B cell (primary cell): ENCODE measurements around the gene OR3A2. TPM values are rescaled to one million over a fixed set of nuclear protein-coding genes. Genes with fewer than 3 reads are reported as not detected.

Source experiments
- polyA plus RNA-seq: library from polyadenylated mRNA; depleted of rRNA; stranded (reverse); fragments of >200 nt; gene quantifications from 2 replicates; pipeline ENCODE4 v1.2.3, GENCODE V29; 2012
- small RNA-seq: library from RNA; depleted of rRNA; stranded (forward); fragments of <200 nt; gene quantifications from one replicate; pipeline ENCODE3, GENCODE V24; 2012; ENCODE audit warnings: low replicate concordance, low read depth; ENCODE audit not compliant: insufficient read length
- total RNA-seq, 2 donors: library from RNA; stranded (reverse); fragments of 120-200 nt in 1 of 2; gene quantifications; 1 replicate in 1 of 2; 2 replicates in 1 of 2; pipeline versions ENCODE4 v1.2.3 to v1.2.4, GENCODE V29; 2013 to 2022

The OR3A2 gene
- total and polyA plus RNA-seq, 2 donors (not counting 1 experiment from before 2014, with no cell fraction given): 0.37 to 1.9 TPM

Small RNA genes lying within 50 kb of the gene (small RNA-seq; reads per million reads assigned to genes)
- gene OR1AC1P: not detected

Other genes starting within 250 kb of the OR3A2 start
- not detected in 2 replicates for gene OR1A2, start 188.8 kb downstream of the OR3A2 start, total RNA-seq
- not detected in 2 replicates for gene OR1A2, start 188.8 kb downstream of the OR3A2 start, polyA plus RNA-seq
- not detected in 2 replicates for gene OR1A1, start 178.6 kb downstream of the OR3A2 start, total RNA-seq
- gene OR1A1, start 178.6 kb downstream of the OR3A2 start, polyA plus RNA-seq: not detected in 2 replicates
- 0.42 and 0.44 TPM in 2 replicates for gene OR3A1, start 87.9 kb downstream of the OR3A2 start, total RNA-seq
- gene OR3A1, start 87.9 kb downstream of the OR3A2 start, polyA plus RNA-seq: 0.73 TPM in 1 of 2 replicates, not detected in the other
- not detected in 2 replicates for gene OR1E1, start 12.1 kb upstream of the OR3A2 start, total RNA-seq
- gene OR1E1, start 12.1 kb upstream of the OR3A2 start, polyA plus RNA-seq: not detected in 2 replicates
- gene OR3A3, start 25.1 kb upstream of the OR3A2 start, total RNA-seq: not detected in 2 replicates
- gene OR3A3, start 25.1 kb upstream of the OR3A2 start, polyA plus RNA-seq: not detected in 2 replicates
- not detected in 2 replicates for gene OR1E2, start 47.5 kb upstream of the OR3A2 start, total RNA-seq
- gene OR1E2, start 47.5 kb upstream of the OR3A2 start, polyA plus RNA-seq: not detected in 2 replicates
- 0.54 TPM in 1 of 2 replicates, not detected in the other for gene SPATA22, start 85.5 kb upstream of the OR3A2 start, total RNA-seq
- gene SPATA22, start 85.5 kb upstream of the OR3A2 start, polyA plus RNA-seq: 0.43 TPM in 1 of 2 replicates, not detected in the other
- not detected in 2 replicates for gene ASPA, start 89.7 kb upstream of the OR3A2 start, total RNA-seq
- gene ASPA, start 89.7 kb upstream of the OR3A2 start, polyA plus RNA-seq: not detected in 2 replicates
- gene TRPV3, start 171.5 kb upstream of the OR3A2 start, total RNA-seq: 17.9 and 18.2 TPM in 2 replicates
- 1.3 and 1.6 TPM in 2 replicates for gene TRPV3, start 171.5 kb upstream of the OR3A2 start, polyA plus RNA-seq
- gene TRPV1, start 223.1 kb upstream of the OR3A2 start, total RNA-seq: 9.3 and 10.2 TPM in 2 replicates
- 5.0 and 5.7 TPM in 2 replicates for gene TRPV1, start 223.1 kb upstream of the OR3A2 start, polyA plus RNA-seq
- gene SHPK, start 249.9 kb upstream of the OR3A2 start, total RNA-seq: 16.1 and 17.5 TPM in 2 replicates
- 3.8 and 5.9 TPM in 2 replicates for gene SHPK, start 249.9 kb upstream of the OR3A2 start, polyA plus RNA-seq